ENCODE results near the gene PANK2.

Gene PANK2

GRCh38 chr20:3932681-3933080, 43.5 kb downstream of the PANK2 start:
- intact Hi-C loops (cut with DNase I; ENCODE audit: low total_unique reads) = no loop called here
- DNase-seq = no peak
- Histone ChIP-seq H3K4me1 (peaks cover 0 to 89% (median 52%) of the 10 kb centered on the region in 4 donors), H3K27ac (peak overlapping the region; percentile 62 to 76), H3K27me3 (no peaks in the 10 kb centered on the region), H3K4me3 (peak overlapping the region; percentile 46 to 48), H3K36me3 (peaks cover 0 to 15% (median 0%) of the 10 kb centered on the region in 3 donors), H3K9me3 (no peaks in the 10 kb centered on the region)
- no peak for TF ChIP-seq CTCF (IDR thresholded peaks at IDR 0.05)

- H3K9me3 ChIP-seq = no peaks in the 10 kb centered on the region
- no peaks in the 10 kb centered on the region for H3K27me3 ChIP-seq
- intact Hi-C loops (cut with DNase I; ENCODE audit: low total_unique reads) = no loop called here
- H3K4me1 ChIP-seq = peaks cover 0 to 83% (median 52%) of the 10 kb centered on the region in 4 donors
- TF ChIP-seq CTCF (IDR thresholded peaks at IDR 0.05) = no peak
- peaks cover 0 to 15% (median 0%) of the 10 kb centered on the region in 3 donors for H3K36me3 ChIP-seq
- H3K4me3 ChIP-seq = peak overlapping the region; percentile 46 to 48
- H3K27ac ChIP-seq = peak overlapping the region; percentile 62 to 76
- DNase-seq = no peak
Observed at GRCh38 chr20:3933218-3933617, 44.0 kb downstream of the PANK2 start.

DNA sequence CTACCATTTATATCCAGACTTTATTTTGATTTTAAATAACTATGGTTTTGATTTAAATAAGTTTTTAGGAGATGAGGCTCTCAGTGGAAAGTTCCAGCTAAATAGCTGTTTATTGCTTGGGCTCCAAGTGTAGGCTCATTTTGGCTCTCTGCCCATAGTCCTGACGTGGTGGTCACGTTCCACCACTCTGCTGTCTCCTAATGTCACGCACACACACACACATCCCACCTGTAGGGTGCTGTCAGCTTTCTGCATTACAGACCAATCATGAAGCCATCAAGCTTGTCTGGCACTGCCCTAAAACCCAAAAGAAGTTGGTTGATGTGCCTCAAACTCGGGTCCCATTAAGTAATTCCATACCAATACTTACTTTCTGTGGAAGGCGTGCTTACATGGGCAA, 45.4 kb downstream of the PANK2 start:
- intact Hi-C loops (cut with DNase I; ENCODE audit: low total_unique reads) = no loop called here
- DNase-seq = no peak

DNA sequence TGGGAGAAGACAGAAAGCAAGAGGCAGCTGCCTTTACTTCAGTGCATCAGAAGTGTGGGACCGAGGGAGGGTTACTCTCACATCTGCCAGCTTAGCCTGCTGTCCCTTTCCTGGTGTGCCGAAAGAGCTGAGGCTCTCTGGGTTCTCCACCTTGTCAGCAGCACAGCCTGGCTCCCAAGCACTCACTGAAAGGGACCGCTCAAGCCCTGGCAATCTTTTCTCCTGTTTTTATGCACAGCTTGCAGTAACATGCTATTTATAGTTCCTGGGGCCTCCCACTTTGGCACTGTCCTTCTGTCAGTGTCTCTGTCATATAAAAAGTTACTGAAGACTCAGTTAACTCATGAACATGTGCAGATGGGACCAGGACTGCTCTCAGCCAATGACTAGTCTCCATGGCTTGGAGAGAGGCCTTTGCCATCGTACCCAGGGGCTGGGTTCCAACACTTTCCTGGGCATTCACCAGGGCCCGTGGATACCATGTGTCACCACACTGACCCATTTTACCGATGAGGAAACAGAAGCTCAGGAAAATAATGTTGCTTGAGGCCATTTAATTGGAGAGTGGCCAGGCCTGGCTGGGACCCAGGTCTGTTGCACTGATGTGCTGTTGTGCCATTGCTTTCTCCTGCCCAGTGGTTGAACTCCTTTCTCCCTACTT, 46.2 kb downstream of the PANK2 start:
- H3K27me3 ChIP-seq = no peaks in the 10 kb centered on the region
- no peak for TF ChIP-seq CTCF (IDR thresholded peaks at IDR 0.05)
- H3K9me3 ChIP-seq = no peaks in the 10 kb centered on the region
- peaks cover under 1 to 15% (median 4%) of the 10 kb centered on the region in 3 donors for H3K36me3 ChIP-seq
- H3K4me3 ChIP-seq = no peak overlapping the region
- H3K4me1 ChIP-seq = peaks cover 0 to 62% (median 47%) of the 10 kb centered on the region in 4 donors
- peak overlapping the region; percentile 62 to 76 for H3K27ac ChIP-seq
- DNase-seq = peak; percentile 75 to 82
- intact Hi-C loops (cut with DNase I; ENCODE audit: low total_unique reads) = no loop called here

More for the DNA sequence above, 45.4 kb downstream of the PANK2 start:
- Histone ChIP-seq H3K4me1 (peaks cover 0 to 69% (median 49%) of the 10 kb centered on the region in 4 donors), H3K27ac (peak overlapping the region; percentile 62 to 76), H3K36me3 (peaks cover 0 to 15% (median 0%) of the 10 kb centered on the region in 3 donors), H3K4me3 (no peak overlapping the region), H3K9me3 (no peaks in the 10 kb centered on the region), H3K27me3 (no peaks in the 10 kb centered on the region)
- no peak for TF ChIP-seq CTCF (IDR thresholded peaks at IDR 0.05)

GRCh38 chr20:3935956-3936340, 46.8 kb downstream of the PANK2 start:
- TF ChIP-seq CTCF (IDR thresholded peaks at IDR 0.05) = no peak
- H3K27ac ChIP-seq = peak overlapping the region; percentile 62 to 76
- H3K4me3 ChIP-seq = no peak overlapping the region
- no peak for DNase-seq
- no peaks in the 10 kb centered on the region for H3K9me3 ChIP-seq
- H3K4me1 ChIP-seq = peaks cover 0 to 58% (median 44%) of the 10 kb centered on the region in 4 donors
- intact Hi-C loops (cut with DNase I; ENCODE audit: low total_unique reads) = no loop called here
- peaks cover 4 to 17% (median 6%) of the 10 kb centered on the region in 3 donors for H3K36me3 ChIP-seq
- no peaks in the 10 kb centered on the region for H3K27me3 ChIP-seq

Measured in tibial artery (tissue), 4 donors.